Neural cell (in vitro differentiated cells): ENCODE measurements around the gene SUCO. TPM values are rescaled to one million over a fixed set of nuclear protein-coding genes. Genes with fewer than 3 reads are reported as not detected.

ENCODE experiments used
- H2AFZ ChIP-seq: fragments of 200-600, 300-800 bp; sonication (generic), shearing (Covaris generic); 2 replicates; pipeline ENCODE4 v1.6.0; 2014; ENCODE audit warnings: low read depth, mild to moderate bottlenecking, antibody characterized with exemption, low read length, moderate library complexity
- H3F3A ChIP-seq: fragments of 200-600 bp; shearing (Covaris generic); 2 replicates; pipeline ENCODE4 v1.6.1; 2016; ENCODE audit warnings: mild to moderate bottlenecking, moderate library complexity, mixed read lengths, antibody characterized with exemption, low read length; ENCODE audit not compliant: insufficient read depth, poor library complexity, severe bottlenecking
- H3K27ac ChIP-seq: fragments of 200-600, 300-800 bp; sonication (generic), shearing (Covaris generic); 2 replicates; pipeline ENCODE4 v1.5.1; 2014; ENCODE audit warnings: mild to moderate bottlenecking, low read length, moderate library complexity
- H3K27me3 ChIP-seq: fragments of 300-800, 200-600 bp; sonication (generic), shearing (Covaris generic); 2 replicates; pipeline ENCODE4 v1.6.0; 2014; ENCODE audit warnings: mild to moderate bottlenecking, low read depth, low read length, moderate library complexity; ENCODE audit not compliant: insufficient read depth
- H3K36me3 ChIP-seq: fragments of 300-800, 200-600 bp; sonication (generic), shearing (Covaris generic); 2 replicates; pipeline ENCODE4 v1.5.1; 2014; ENCODE audit warnings: mild to moderate bottlenecking, antibody characterized with exemption, low read length, moderate library complexity; ENCODE audit not compliant: insufficient read depth
- H3K4me2 ChIP-seq: fragments of 300-800, 200-600 bp; sonication (generic), shearing (Covaris generic); 2 replicates; pipeline ENCODE4 v1.6.0; 2014; ENCODE audit warnings: mild to moderate bottlenecking, low read length
- H3K4me3 ChIP-seq: fragments of 300-800, 200-600 bp; sonication (generic), shearing (Covaris generic); 2 replicates; pipeline ENCODE4 v1.5.1; 2014; ENCODE audit warnings: mild to moderate bottlenecking, low read length, moderate library complexity
- H3K79me2 ChIP-seq: fragments of 200-600 bp; shearing (Covaris generic); replicated peaks from 2 replicates; pipeline ENCODE4 v1.6.0; 2014; ENCODE audit warnings: mild to moderate bottlenecking, low read length, moderate library complexity; ENCODE audit not compliant: insufficient read depth
- H3K9ac ChIP-seq: fragments of 300-800, 200-600 bp; sonication (generic), shearing (Covaris generic); 2 replicates; pipeline ENCODE4 v1.6.1; 2016; ENCODE audit warnings: mild to moderate bottlenecking, low read length, mixed read lengths
- H3K9me2 ChIP-seq: fragments of 200-600 bp; shearing (Covaris generic); 2 replicates; pipeline ENCODE4 v1.6.1; 2016; ENCODE audit warnings: mild to moderate bottlenecking, low read length, mixed read lengths; ENCODE audit not compliant: insufficient read depth
- H3K9me3 ChIP-seq: fragments of 200-600, 300-800 bp; sonication (generic), shearing (Covaris generic); 2 replicates; pipeline ENCODE4 v1.6.1; 2016; ENCODE audit warnings: mild to moderate bottlenecking, mixed run types, low read length, moderate library complexity, mixed read lengths
- H4K20me1 ChIP-seq: fragments of 200-600 bp; shearing (Covaris generic); 2 replicates; pipeline ENCODE4 v1.6.1; 2016; ENCODE audit warnings: mild to moderate bottlenecking, mixed run types; ENCODE audit not compliant: insufficient read depth
- EP300 ChIP-seq: fragments of 450-650 bp; conservative IDR thresholded peaks from 2 replicates; pipeline ENCODE4 v1.6.1; 2014; ENCODE audit warnings: antibody characterized with exemption, mild to moderate bottlenecking, moderate library complexity; ENCODE audit not compliant: poor library complexity, severe bottlenecking
- EZH2 ChIP-seq: fragments of 200-600, 300-800 bp; shearing (Covaris generic), sonication (generic); IDR thresholded peaks from 2 replicates; pipeline ENCODE4 v1.6.1; 2014; ENCODE audit warnings: antibody characterized with exemption, low read length, borderline replicate concordance, mild to moderate bottlenecking; ENCODE audit not compliant: insufficient read depth, poor library complexity, severe bottlenecking
- MXI1 ChIP-seq: fragments of 450-650 bp; conservative IDR thresholded peaks from 2 replicates; pipeline ENCODE4 v1.6.1; 2014; ENCODE audit warnings: antibody characterized with exemption, mild to moderate bottlenecking; ENCODE audit not compliant: poor library complexity, severe bottlenecking
- POLR2AphosphoS5 ChIP-seq: IDR thresholded peaks from 2 replicates; pipeline ENCODE4 v1.6.1; 2012
- RAD21 ChIP-seq: fragments of 450-650 bp; conservative IDR thresholded peaks from 2 replicates; pipeline ENCODE4 v1.6.1; 2014; ENCODE audit warnings: antibody characterized with exemption, mild to moderate bottlenecking, moderate library complexity
- SMC3 ChIP-seq: fragments of 450-650 bp; conservative IDR thresholded peaks from 2 replicates; pipeline ENCODE4 v1.6.1; 2014; ENCODE audit warnings: antibody characterized with exemption, mild to moderate bottlenecking, moderate library complexity; ENCODE audit not compliant: poor library complexity
- TAF1 ChIP-seq: IDR thresholded peaks from 2 replicates; pipeline ENCODE4 v1.6.1; 2012; ENCODE audit warnings: low read depth
- polyA plus RNA-seq: library from polyadenylated mRNA; depleted of rRNA; stranded (reverse); fragments of >200 nt; gene quantifications from 2 replicates; pipeline ENCODE4 v1.2.3, GENCODE V29; 2014
- TF ChIP-seq, protein P1 (sequence below): IDR thresholded peaks from 2 replicates; pipeline ENCODE4 v1.6.1; 2012; ENCODE audit warnings: borderline replicate concordance
- TF ChIP-seq, protein P2 (sequence below): fragments of 450-650 bp; IDR thresholded peaks from 2 replicates; pipeline ENCODE4 v1.5.1; 2014; ENCODE audit warnings: antibody characterized with exemption, mild to moderate bottlenecking, moderate library complexity; ENCODE audit not compliant: poor library complexity, severe bottlenecking

SUCO gene
- polyA plus RNA-seq, 1 donor from 2014 or later, result 43.4 TPM

DNA sequence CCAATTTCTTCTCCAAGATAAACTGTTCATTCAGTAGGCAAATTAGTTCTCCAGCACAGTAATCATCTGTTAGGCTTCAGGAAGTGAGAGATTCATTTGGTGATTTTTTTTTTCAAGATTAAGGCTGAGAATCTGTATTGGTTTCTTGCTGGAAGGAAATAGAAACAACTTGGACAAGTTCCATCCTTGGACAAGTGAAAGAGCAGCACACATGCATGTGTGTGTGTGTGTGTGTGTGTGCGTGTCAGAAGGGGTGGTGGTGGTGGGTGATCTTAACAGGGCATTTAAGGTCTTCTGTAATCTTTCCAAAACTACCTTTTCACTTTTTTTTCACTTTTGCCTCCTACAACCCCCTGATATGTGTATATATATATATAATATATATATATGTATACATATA lies 15.9 kb upstream of the SUCO start:
- no peaks in the 10 kb centered on the region for H3K9me3 ChIP-seq
- no peak overlapping the region for H2AFZ ChIP-seq
- H3F3A ChIP-seq, result no peaks in the 10 kb centered on the region
- H3K4me2 ChIP-seq, result no peak overlapping the region
- no peaks in the 10 kb centered on the region for H3K27me3 ChIP-seq
- no peak overlapping the region for H3K4me3 ChIP-seq
- TF ChIP-seq RAD21 (no peak), SMC3 (no peak), POLR2AphosphoS5 (no peak), EP300 (no peak), EZH2 (no peak), TAF1 (no peak), MXI1 (no peak)
- TF ChIP-seq, protein P1, sequence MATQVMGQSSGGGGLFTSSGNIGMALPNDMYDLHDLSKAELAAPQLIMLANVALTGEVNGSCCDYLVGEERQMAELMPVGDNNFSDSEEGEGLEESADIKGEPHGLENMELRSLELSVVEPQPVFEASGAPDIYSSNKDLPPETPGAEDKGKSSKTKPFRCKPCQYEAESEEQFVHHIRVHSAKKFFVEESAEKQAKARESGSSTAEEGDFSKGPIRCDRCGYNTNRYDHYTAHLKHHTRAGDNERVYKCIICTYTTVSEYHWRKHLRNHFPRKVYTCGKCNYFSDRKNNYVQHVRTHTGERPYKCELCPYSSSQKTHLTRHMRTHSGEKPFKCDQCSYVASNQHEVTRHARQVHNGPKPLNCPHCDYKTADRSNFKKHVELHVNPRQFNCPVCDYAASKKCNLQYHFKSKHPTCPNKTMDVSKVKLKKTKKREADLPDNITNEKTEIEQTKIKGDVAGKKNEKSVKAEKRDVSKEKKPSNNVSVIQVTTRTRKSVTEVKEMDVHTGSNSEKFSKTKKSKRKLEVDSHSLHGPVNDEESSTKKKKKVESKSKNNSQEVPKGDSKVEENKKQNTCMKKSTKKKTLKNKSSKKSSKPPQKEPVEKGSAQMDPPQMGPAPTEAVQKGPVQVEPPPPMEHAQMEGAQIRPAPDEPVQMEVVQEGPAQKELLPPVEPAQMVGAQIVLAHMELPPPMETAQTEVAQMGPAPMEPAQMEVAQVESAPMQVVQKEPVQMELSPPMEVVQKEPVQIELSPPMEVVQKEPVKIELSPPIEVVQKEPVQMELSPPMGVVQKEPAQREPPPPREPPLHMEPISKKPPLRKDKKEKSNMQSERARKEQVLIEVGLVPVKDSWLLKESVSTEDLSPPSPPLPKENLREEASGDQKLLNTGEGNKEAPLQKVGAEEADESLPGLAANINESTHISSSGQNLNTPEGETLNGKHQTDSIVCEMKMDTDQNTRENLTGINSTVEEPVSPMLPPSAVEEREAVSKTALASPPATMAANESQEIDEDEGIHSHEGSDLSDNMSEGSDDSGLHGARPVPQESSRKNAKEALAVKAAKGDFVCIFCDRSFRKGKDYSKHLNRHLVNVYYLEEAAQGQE, result no peak
- TF ChIP-seq, protein P2, sequence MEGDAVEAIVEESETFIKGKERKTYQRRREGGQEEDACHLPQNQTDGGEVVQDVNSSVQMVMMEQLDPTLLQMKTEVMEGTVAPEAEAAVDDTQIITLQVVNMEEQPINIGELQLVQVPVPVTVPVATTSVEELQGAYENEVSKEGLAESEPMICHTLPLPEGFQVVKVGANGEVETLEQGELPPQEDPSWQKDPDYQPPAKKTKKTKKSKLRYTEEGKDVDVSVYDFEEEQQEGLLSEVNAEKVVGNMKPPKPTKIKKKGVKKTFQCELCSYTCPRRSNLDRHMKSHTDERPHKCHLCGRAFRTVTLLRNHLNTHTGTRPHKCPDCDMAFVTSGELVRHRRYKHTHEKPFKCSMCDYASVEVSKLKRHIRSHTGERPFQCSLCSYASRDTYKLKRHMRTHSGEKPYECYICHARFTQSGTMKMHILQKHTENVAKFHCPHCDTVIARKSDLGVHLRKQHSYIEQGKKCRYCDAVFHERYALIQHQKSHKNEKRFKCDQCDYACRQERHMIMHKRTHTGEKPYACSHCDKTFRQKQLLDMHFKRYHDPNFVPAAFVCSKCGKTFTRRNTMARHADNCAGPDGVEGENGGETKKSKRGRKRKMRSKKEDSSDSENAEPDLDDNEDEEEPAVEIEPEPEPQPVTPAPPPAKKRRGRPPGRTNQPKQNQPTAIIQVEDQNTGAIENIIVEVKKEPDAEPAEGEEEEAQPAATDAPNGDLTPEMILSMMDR, result no peak
- no peaks in the 10 kb centered on the region for H3K79me2 ChIP-seq
- no peaks in the 10 kb centered on the region for H3K36me3 ChIP-seq
- H3K27ac ChIP-seq, result no peak overlapping the region
- no peaks in the 10 kb centered on the region for H4K20me1 ChIP-seq
- H3K9me2 ChIP-seq, result no peaks in the 10 kb centered on the region
- H3K9ac ChIP-seq, result no peak overlapping the region

GRCh38 chr1:172517545-172517944 lies 15.4 kb upstream of the SUCO start:
- Histone ChIP-seq H3K9me3 (no peaks in the 10 kb centered on the region), H2AFZ (no peak overlapping the region), H4K20me1 (no peaks in the 10 kb centered on the region), H3K4me2 (no peak overlapping the region), H3F3A (no peaks in the 10 kb centered on the region), H3K79me2 (no peaks in the 10 kb centered on the region), H3K4me3 (no peak overlapping the region), H3K9me2 (no peaks in the 10 kb centered on the region), H3K9ac (no peak overlapping the region), H3K36me3 (no peaks in the 10 kb centered on the region), H3K27me3 (no peaks in the 10 kb centered on the region), H3K27ac (no peak overlapping the region)
- TF ChIP-seq EZH2 (no peak), EP300 (no peak), POLR2AphosphoS5 (no peak), SMC3 (no peak), RAD21 (no peak), TAF1 (no peak), MXI1 (no peak)
- TF ChIP-seq, protein P2, result no peak
- TF ChIP-seq, protein P1, result no peak
